ENCODE results near the gene GMPPB. TPM values are rescaled to one million over a fixed set of nuclear protein-coding genes. Genes with fewer than 3 reads are reported as not detected.
"Not testable (repeated sequence)": the region's sequence is repeated elsewhere in the genome, so short reads cannot be mapped to it uniquely, and the experiment has no call there.

GMPPB gene
- total RNA-seq, 1 donor from 2014 or later = 31.2 TPM

DNA sequence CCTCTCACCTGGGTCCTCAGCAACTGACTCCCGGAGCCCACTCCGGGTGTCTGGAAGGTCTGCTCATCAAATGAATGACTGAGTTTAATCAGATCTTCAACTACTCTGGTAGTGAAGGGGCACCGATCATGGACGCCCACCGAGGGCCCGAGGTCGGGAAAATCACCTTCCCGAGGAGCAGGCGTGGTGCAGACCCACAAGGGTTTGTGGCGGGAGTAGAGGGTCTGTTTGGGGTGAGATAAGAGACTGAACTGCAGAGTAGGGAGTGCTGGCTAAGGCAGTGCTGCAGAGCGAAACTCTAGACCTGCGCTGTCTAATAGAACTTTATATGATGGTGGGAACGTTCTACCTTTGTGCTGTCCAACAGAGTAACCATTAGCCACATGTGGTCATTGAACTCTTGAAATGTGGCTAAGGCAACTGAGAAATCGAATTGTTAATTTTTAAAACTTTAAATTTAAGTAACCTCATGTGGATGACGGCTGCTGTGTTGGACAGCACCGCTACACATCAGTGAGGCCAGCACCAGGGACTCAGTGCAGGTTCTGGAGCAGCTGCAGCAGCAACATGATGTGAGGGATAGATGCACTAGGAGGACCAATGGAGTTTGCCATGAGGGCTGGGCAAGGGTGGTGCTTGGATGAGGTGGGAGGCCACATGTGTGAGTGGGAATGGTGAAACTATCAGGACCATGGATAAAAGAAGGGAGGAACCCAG is 33.7 kb downstream of the GMPPB start:
- H3K36me3 Mint-ChIP-seq (ENCODE audit: insufficient read depth); DNase-seq (ENCODE audit: low spot score, unreplicated experiment); H3K9me3 Mint-ChIP-seq (ENCODE audit: low read depth); H3K27me3 Mint-ChIP-seq: not testable (repeated sequence)
- Mint-ChIP-seq H3K4me3 (ENCODE audit: low read depth) (peak overlapping the region; percentile 96), H3K27ac (peak overlapping the region; percentile 98), H3K4me1 (ENCODE audit: low read depth) (peaks cover 15% of the 10 kb centered on the region)

DNA sequence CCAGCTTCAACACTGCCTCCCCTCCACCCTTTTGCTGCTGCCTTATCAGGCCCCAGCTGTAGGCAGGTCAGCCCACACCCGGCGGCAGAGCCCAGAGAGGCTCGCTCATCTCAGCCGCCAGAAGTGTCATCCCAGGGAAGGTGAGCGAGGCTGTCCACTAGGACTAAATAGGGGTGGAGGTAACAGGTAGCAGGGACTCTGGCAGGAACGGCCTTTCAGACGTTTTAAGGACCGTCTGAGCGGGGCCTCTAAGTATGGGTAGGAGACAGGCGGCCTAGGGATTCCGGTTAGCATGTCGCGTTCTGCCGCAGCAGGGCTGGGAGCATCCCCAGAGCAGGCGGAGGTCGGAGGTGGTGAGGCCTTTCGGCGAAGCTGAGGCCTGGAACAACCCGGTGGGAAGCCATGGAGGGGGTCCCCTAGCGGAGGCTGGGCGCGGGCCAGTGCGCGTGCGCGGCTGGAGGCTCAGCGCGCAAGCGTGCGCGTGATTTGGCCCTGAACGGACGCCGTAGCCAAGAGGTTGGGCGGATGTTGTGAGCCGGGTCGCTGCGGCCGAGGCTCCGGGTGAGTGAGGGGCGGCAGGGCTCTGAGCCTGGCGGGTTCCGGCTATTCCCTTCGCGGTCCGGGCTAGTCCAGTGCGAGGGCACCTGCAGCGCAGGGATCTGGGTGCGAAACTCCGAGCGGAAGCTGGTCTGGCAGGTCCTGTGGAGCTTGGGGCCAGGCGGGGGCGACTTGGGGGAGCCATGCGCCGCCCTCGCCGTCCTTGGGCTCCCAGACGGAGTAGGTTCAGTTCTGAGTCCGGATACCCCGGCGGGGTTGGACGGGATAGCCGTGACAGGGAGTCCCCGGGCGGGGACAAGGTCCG is 34.5 kb downstream of the GMPPB start, which contains the start of the genes MST1 and RNF123:
MST1 (minus strand) TSS at position 429 of the 862 bp plus-strand sequence. CDS start 783 bp downstream, outside the sequence.
RNF123 (plus strand) TSS at position 512 of the 862 bp plus-strand sequence. CDS start 1,609 bp downstream, outside the sequence.
- H3K9me3 Mint-ChIP-seq (ENCODE audit: low read depth) = no peaks in the 10 kb centered on the region
- TF ChIP-seq, protein P1, sequence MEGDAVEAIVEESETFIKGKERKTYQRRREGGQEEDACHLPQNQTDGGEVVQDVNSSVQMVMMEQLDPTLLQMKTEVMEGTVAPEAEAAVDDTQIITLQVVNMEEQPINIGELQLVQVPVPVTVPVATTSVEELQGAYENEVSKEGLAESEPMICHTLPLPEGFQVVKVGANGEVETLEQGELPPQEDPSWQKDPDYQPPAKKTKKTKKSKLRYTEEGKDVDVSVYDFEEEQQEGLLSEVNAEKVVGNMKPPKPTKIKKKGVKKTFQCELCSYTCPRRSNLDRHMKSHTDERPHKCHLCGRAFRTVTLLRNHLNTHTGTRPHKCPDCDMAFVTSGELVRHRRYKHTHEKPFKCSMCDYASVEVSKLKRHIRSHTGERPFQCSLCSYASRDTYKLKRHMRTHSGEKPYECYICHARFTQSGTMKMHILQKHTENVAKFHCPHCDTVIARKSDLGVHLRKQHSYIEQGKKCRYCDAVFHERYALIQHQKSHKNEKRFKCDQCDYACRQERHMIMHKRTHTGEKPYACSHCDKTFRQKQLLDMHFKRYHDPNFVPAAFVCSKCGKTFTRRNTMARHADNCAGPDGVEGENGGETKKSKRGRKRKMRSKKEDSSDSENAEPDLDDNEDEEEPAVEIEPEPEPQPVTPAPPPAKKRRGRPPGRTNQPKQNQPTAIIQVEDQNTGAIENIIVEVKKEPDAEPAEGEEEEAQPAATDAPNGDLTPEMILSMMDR (IDR thresholded peaks at IDR 0.05; ENCODE audit: unreplicated experiment) = peak; percentile 38
- peak within 1 kb of the TSS; percentile 98 for H3K27ac Mint-ChIP-seq
- H3K4me3 Mint-ChIP-seq (ENCODE audit: low read depth) = peak within 1 kb of the TSS; percentile 96
- peaks cover 2% of the 10 kb centered on the region for H3K36me3 Mint-ChIP-seq (ENCODE audit: insufficient read depth)
- peak; percentile 92 for DNase-seq (ENCODE audit: low spot score, unreplicated experiment)
- H3K4me1 Mint-ChIP-seq (ENCODE audit: low read depth) = peaks cover 15% of the 10 kb centered on the region
- peaks cover 3% of the 10 kb centered on the region for H3K27me3 Mint-ChIP-seq

DNA sequence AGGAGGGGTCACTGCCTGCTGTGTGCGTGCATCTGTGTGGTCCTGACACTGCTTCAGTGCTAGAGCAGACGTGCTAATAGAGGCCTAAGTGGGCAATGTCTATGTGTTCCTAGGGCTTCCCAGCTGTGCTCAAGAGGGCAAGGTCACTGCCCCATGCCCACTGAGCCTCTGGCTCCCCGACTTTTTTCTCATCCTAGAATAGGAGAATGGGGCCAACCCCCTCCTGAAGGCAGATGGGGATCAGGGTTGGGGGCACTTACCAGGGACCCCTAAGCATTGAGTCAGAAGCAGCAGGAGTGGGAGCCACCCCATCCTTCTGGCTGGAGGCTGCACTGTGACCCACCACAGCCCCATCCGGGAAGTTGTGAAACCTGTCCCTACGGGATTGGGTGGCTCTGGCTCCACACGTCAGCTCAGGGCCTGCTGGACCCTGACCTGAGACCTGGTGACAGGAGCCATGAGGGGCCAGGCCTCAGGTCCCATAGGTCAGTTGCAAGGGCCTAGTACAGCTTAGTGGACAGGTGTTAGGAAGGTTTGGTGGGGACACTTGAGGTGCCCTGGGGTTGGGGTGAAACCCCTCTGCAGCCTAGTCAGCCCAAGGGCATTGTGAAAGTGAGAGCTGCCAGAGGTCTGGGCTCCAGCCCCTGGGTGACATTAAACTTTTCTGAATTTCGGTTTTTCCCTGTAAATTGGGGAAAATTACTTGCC is 35.3 kb downstream of the GMPPB start:
- not testable (repeated sequence) for H3K36me3 Mint-ChIP-seq (ENCODE audit: insufficient read depth); DNase-seq (ENCODE audit: low spot score, unreplicated experiment); H3K27me3 Mint-ChIP-seq; H3K9me3 Mint-ChIP-seq (ENCODE audit: low read depth)
- H3K4me1 Mint-ChIP-seq (ENCODE audit: low read depth) = peaks cover 15% of the 10 kb centered on the region
- peak overlapping the region; percentile 96 for H3K4me3 Mint-ChIP-seq (ENCODE audit: low read depth)
- peak overlapping the region; percentile 98 for H3K27ac Mint-ChIP-seq

DNA sequence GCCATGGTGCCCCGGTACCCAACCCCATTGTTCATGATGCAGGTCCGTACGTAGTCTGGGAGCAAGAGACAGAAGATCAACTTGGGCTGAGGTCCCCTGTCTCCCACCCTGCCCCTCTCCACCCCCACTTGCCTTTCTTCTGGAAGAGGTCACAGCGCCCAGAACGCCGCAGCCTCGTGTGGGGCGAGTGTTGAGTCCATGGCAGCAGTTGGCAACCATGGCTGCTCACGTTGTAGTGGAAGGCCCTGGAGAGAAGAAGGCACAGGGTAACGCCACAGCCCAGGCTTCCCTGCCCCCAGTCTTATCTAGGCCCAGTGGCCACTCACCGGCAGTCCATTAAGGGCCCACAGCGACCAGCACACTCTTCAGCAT is 36.3 kb downstream of the GMPPB start:
- Mint-ChIP-seq H3K4me3 (ENCODE audit: low read depth) (peak overlapping the region; percentile 75), H3K4me1 (ENCODE audit: low read depth) (peaks cover 15% of the 10 kb centered on the region), H3K27ac (peak overlapping the region; percentile 88)
- not testable (repeated sequence) for H3K9me3 Mint-ChIP-seq (ENCODE audit: low read depth); H3K27me3 Mint-ChIP-seq; H3K36me3 Mint-ChIP-seq (ENCODE audit: insufficient read depth); DNase-seq (ENCODE audit: low spot score, unreplicated experiment)

DNA sequence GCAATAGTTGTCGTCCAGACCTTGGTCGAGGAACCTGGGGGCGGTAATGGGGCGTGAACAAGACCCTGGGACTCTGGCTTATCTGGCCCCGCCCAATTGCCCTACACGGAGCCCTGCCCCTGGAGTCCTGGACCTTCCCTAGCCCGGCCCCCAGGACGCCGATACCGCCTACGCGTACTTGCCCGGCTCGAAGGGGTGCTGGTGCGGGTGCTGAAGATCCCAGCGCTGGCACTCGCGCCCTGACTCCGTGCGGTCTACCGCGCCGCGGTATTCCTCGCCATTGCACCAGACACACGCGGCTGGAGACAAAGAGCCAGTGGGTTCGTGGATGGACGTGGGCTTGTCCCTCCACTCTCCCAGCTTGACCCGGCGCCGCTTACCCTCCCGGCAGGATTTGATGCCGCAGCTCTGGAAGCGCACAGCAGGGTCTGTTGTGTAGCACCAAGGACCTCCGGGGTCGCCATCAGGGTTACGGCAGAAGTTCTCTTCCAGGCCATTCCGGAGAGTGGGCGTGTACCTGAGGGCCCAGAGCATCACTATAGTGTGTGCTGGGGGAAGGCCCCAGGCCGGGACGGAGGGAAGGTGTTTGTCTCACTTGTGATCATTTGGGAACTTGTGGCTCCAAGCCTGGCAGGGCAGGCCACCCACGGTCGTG is 36.9 kb downstream of the GMPPB start:
- not testable (repeated sequence) for H3K27me3 Mint-ChIP-seq; H3K36me3 Mint-ChIP-seq (ENCODE audit: insufficient read depth); H3K9me3 Mint-ChIP-seq (ENCODE audit: low read depth)
- peak; percentile 64 for DNase-seq (ENCODE audit: low spot score, unreplicated experiment)
- Mint-ChIP-seq H3K4me1 (ENCODE audit: low read depth) (peaks cover 15% of the 10 kb centered on the region), H3K27ac (peak overlapping the region; percentile 88), H3K4me3 (ENCODE audit: low read depth) (peak overlapping the region; percentile 75)

DNA sequence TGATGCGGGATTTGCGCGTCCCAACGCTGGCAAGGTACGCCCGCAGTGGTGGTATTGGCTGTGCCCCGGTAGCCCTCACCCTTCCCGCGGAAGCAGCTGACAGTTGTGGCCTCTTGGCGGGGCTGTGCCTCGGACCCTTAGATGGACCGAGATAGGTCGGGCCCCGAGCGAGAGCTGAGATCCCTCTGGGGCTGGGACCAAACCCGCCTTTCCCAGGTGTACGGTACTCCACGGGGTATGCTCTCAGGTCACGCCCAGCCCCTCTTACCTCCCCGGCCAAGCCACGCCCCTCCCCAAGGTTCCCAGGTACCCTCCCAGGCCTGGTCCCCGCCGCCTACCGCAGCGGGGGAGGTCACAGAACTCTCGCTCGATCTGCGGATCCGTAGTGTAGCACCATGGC is 37.4 kb downstream of the GMPPB start:
- not testable (repeated sequence) for H3K9me3 Mint-ChIP-seq (ENCODE audit: low read depth); H3K27ac Mint-ChIP-seq; H3K36me3 Mint-ChIP-seq (ENCODE audit: insufficient read depth); H3K27me3 Mint-ChIP-seq
- DNase-seq (ENCODE audit: low spot score, unreplicated experiment) = peak; percentile 54
- H3K4me3 Mint-ChIP-seq (ENCODE audit: low read depth) = peak overlapping the region; percentile 75
- H3K4me1 Mint-ChIP-seq (ENCODE audit: low read depth) = peaks cover 15% of the 10 kb centered on the region

DNA sequence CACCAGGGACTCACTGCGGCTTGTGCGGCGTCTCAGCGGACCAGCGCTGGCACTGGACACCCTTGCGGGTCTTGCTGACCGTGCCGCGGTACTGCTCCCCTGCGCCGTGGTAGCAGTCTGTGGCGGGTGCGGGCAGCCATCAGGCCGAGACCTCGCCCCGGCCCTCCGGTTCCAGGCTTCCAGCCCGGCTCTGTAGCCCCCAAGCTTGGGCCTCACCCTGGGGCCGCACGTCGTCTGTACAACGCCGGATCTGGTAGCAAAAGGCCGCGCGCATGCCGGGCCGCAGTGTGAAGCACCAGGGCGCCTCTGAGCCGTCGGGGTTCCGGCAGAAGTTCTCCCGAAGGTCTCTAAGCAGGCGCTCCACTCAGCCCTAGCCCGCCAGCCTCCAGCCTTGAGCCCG is 37.9 kb downstream of the GMPPB start:
- not testable (repeated sequence) for H3K36me3 Mint-ChIP-seq (ENCODE audit: insufficient read depth); H3K9me3 Mint-ChIP-seq (ENCODE audit: low read depth); H3K27ac Mint-ChIP-seq; H3K27me3 Mint-ChIP-seq; DNase-seq (ENCODE audit: low spot score, unreplicated experiment)
- Mint-ChIP-seq H3K4me1 (ENCODE audit: low read depth) (peaks cover 15% of the 10 kb centered on the region), H3K4me3 (ENCODE audit: low read depth) (peak overlapping the region; percentile 75)

DNA sequence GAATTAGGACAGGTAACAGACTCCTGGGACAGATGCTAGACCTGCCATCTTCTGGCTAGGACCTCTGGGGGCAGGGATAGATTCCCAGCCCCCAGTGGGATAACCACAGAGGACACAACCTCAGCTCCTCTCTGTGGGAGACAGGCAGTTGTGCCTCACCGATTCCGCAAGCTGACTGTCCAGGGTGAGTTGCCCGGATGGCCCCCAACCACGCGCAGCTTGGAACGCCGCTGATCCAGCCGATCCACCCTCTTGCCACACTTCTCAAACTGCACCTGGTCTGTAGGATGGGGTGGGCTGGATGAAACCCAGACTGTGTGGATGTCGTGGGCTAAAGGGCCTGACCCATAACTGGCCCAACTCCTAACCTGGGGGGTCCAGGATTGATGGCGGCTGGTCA is 38.6 kb downstream of the GMPPB start:
- not testable (repeated sequence) for DNase-seq (ENCODE audit: low spot score, unreplicated experiment); H3K4me3 Mint-ChIP-seq (ENCODE audit: low read depth); H3K27ac Mint-ChIP-seq; H3K36me3 Mint-ChIP-seq (ENCODE audit: insufficient read depth); H3K9me3 Mint-ChIP-seq (ENCODE audit: low read depth); H3K27me3 Mint-ChIP-seq
- H3K4me1 Mint-ChIP-seq (ENCODE audit: low read depth) = peaks cover 11% of the 10 kb centered on the region

DNA sequence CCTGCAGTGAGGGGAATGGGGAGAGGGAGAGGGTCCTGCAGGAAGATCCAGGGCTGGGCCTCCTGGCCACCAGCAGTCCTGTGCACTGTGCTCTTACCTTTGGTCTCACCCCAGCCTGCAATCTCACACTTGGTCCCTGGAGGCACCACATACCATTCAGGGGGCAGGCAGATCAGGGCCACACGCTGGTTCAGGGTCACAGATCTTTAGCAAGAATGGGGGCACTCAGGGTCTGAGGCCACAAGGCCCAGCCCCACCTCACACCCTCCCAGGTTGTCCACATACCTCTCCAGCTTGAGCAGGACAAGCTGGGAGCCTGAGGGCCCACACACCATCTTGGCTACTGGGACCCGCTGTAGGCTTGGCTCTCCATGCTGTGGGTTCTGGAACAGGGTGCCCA is 39.3 kb downstream of the GMPPB start:
- not testable (repeated sequence) for H3K27me3 Mint-ChIP-seq; DNase-seq (ENCODE audit: low spot score, unreplicated experiment); H3K36me3 Mint-ChIP-seq (ENCODE audit: insufficient read depth); H3K9me3 Mint-ChIP-seq (ENCODE audit: low read depth); H3K4me1 Mint-ChIP-seq (ENCODE audit: low read depth); H3K4me3 Mint-ChIP-seq (ENCODE audit: low read depth); H3K27ac Mint-ChIP-seq
